SK-N-MC (cell line): Measurements from ENCODE around the gene LRP1-AS.

Source experiments
- EZH2 ChIP-seq: fragments of 200-600 bp; sonication (generic); IDR thresholded peaks from one replicate; pipeline ENCODE4 v1.6.1; 2017; ENCODE audit warnings: antibody characterized with exemption
- POLR2AphosphoS5 ChIP-seq: IDR thresholded peaks from 2 replicates; pipeline ENCODE4 v1.6.1; 2012; ENCODE audit warnings: mild to moderate bottlenecking, low read depth, low read length, borderline replicate concordance

DNA sequence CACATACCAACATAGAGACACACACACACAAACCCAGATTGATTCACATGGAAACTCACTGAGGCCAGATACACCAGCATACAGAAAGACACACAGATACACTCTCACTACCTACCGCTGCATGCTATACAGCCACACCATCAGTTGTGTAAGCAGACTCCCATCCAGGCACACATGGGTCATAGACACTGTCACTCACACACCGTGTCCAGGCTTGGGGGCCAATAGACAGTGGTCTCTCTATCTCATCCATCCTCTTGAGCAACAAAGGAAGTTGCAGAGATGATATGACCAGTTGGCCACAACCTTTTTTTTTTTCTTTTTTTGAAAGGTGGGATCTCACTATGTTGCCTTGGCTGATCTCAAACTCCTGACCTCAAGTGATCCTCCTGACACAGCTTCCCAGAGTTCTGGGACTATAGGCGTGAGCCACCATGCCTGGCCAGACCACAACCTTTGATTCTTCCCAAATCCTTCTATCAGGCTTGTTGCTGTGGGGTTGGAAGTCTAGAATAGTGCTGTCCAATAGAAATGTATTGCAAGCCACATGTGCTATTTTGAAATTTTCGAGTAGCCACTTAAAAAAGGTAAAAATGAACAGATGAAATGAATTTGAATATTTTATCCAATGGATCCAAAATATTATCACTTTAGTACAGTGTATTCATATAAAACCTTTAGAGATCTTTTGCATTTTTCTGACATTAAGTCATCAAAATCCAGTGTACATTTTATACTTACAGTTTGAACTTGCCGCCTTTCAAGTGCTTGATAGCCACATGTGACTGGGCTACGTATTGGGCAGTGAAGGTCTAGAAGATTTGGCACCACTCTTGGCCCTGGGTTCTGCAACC lies 7.4 kb downstream of the LRP1-AS start:
- TF ChIP-seq POLR2AphosphoS5 (no peak), EZH2 (no peak)
